Thyroid gland (tissue), 4 donors: ENCODE results near the gene ZBTB37. TPM values are rescaled to one million over a fixed set of nuclear protein-coding genes. Genes with fewer than 3 reads are reported as not detected.
"Not testable (repeated sequence)": the region's sequence is repeated elsewhere in the genome, so short reads cannot be mapped to it uniquely, and the experiment has no call there.

Experiments used
- DNase-seq, 2 donors: peaks; one replicate each; pipeline ENCODE4 v3.0.0-alpha.2; 2019
- H3K27ac ChIP-seq, 3 donors: fragments of 200-600 bp; sonication (generic); 1 replicate in 2 of 3; 2 replicates in 1 of 3; pipeline ENCODE4 v1.5.1; 2016 to 2019; ENCODE audit warnings: mild to moderate bottlenecking in 1 of 3, moderate library complexity in 1 of 3
- H3K27me3 ChIP-seq: fragments of 200-600 bp; sonication (generic); one replicate; pipeline ENCODE4 v1.5.1; 2019
- H3K36me3 ChIP-seq, 2 donors: fragments of 200-600 bp; sonication (generic); one replicate each; pipeline ENCODE4 v1.5.1; 2016 to 2019
- H3K4me1 ChIP-seq, 2 donors: fragments of 200-600 bp; sonication (generic); one replicate each; pipeline ENCODE4 v1.5.1; 2017 to 2019
- H3K4me3 ChIP-seq, 3 donors: fragments of 200-600 bp; sonication (generic); replicated peaks in 1 of 3; 1 replicate in 2 of 3; 2 replicates in 1 of 3; pipeline ENCODE4 v1.5.1; 2016; ENCODE audit warnings: mild to moderate bottlenecking in 1 of 3
- H3K9me3 ChIP-seq: fragments of 200-600 bp; sonication (generic); one replicate; pipeline ENCODE4 v1.5.1; 2017
- POLR2A ChIP-seq, 2 donors: fragments of 450-650 bp; IDR thresholded peaks; one replicate each; pipeline ENCODE4 v1.6.1; 2017; ENCODE audit warnings: antibody characterized with exemption in 2 of 2, mild to moderate bottlenecking in 2 of 2, moderate library complexity in 1 of 2
- WGBS, 2 donors: methylation state at CpG; one replicate each; pipeline ENCODE4 v1.1.5; 2017; 5-methylcytosine and 5-hydroxymethylcytosine counted together
- intact Hi-C: fragments of 100-400 bp; cut with DNase I; formaldehyde crosslinking; loops from one replicate; pipeline ENCODE4 v1.15.1; 2023
- total RNA-seq, 4 donors: library from RNA; depleted of rRNA; stranded (reverse); fragments of >200 nt; gene quantifications; one replicate each; pipeline ENCODE4 v1.2.3, GENCODE V29; 2016
- TF ChIP-seq, protein P1 (sequence below), 6 experiments: fragments of 200-600 bp in 3 of 6; fragments of 450-650 bp in 3 of 6; sonication (generic) in 3 of 6; IDR thresholded peaks; one replicate each; pipeline ENCODE4 v1.5.1; 2016 to 2019; ENCODE audit warnings: antibody characterized with exemption in 6 of 6, mild to moderate bottlenecking in 2 of 6, inconsistent platforms in 1 of 6, moderate library complexity in 1 of 6

Gene ZBTB37
- total RNA-seq, 4 donors from 2014 or later, result 14.6 to 24.4 (median 17.3) TPM

- Histone ChIP-seq H3K9me3 (no peaks in the 10 kb centered on the region), H3K36me3 (no peaks in the 10 kb centered on the region), H3K27ac (no peak within 1 kb of the TSS), H3K4me3 (no peak within 1 kb of the TSS), H3K4me1 (peaks cover 0 to 8% of the 10 kb centered on the region in 2 donors), H3K27me3 (no peaks in the 10 kb centered on the region)
- DNase-seq, result no peak
- intact Hi-C loops, result no loop called here
- 82 to 100% methylated on average over 3 of the region's 3 CpGs for WGBS, 2 donors
- TF ChIP-seq, protein P1, sequence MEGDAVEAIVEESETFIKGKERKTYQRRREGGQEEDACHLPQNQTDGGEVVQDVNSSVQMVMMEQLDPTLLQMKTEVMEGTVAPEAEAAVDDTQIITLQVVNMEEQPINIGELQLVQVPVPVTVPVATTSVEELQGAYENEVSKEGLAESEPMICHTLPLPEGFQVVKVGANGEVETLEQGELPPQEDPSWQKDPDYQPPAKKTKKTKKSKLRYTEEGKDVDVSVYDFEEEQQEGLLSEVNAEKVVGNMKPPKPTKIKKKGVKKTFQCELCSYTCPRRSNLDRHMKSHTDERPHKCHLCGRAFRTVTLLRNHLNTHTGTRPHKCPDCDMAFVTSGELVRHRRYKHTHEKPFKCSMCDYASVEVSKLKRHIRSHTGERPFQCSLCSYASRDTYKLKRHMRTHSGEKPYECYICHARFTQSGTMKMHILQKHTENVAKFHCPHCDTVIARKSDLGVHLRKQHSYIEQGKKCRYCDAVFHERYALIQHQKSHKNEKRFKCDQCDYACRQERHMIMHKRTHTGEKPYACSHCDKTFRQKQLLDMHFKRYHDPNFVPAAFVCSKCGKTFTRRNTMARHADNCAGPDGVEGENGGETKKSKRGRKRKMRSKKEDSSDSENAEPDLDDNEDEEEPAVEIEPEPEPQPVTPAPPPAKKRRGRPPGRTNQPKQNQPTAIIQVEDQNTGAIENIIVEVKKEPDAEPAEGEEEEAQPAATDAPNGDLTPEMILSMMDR (IDR thresholded peaks at IDR 0.05), result no peak
- TF ChIP-seq POLR2A (IDR thresholded peaks at IDR 0.05), result no peak
Measured at GRCh38 chr1:173917149-173917548, 49.0 kb downstream of the ZBTB37 start, which contains the start of gene SERPINC1. Gene SERPINC1, minus strand, starts transcription at chr1:173917327. Its CDS starts 68 bp downstream, at chr1:173917259.

- no peaks in the 10 kb centered on the region for H3K36me3 ChIP-seq
- no peaks in the 10 kb centered on the region for H3K9me3 ChIP-seq
- WGBS, 2 donors, result 51 to 59% methylated on average over 12 of the region's 12 CpGs
- DNase-seq, result peak; percentile 40 to 50
- no peak overlapping the region for H3K27ac ChIP-seq
- H3K27me3 ChIP-seq, result no peaks in the 10 kb centered on the region
- peaks cover 0 to 8% of the 10 kb centered on the region in 2 donors for H3K4me1 ChIP-seq
- TF ChIP-seq, protein P1 (IDR thresholded peaks at IDR 0.05), result no peak
- TF ChIP-seq POLR2A (IDR thresholded peaks at IDR 0.05), result no peak
- H3K4me3 ChIP-seq, result no peak overlapping the region
- intact Hi-C loops, result no loop called here
Measured at GRCh38 chr1:173917635-173918493, 49.7 kb downstream of the ZBTB37 start.

GRCh38 chr1:173920861-173921260 is 52.7 kb downstream of the ZBTB37 start:
- intact Hi-C loops, result no loop called here
- H3K9me3 ChIP-seq, result no peaks in the 10 kb centered on the region
- no peak overlapping the region for H3K4me3 ChIP-seq
- H3K4me1 ChIP-seq, result peaks cover 9 to 14% of the 10 kb centered on the region in 2 donors
- WGBS, 2 donors, result 94 to 95% methylated on average over 5 of the region's 5 CpGs
- TF ChIP-seq POLR2A (IDR thresholded peaks at IDR 0.05), result no peak
- TF ChIP-seq, protein P1 (IDR thresholded peaks at IDR 0.05), result no peak
- H3K27me3 ChIP-seq, result no peaks in the 10 kb centered on the region
- DNase-seq, result no peak
- H3K36me3 ChIP-seq, result no peaks in the 10 kb centered on the region
- no peak overlapping the region for H3K27ac ChIP-seq

- H3K27ac ChIP-seq, result no peak overlapping the region
- TF ChIP-seq, protein P1 (IDR thresholded peaks at IDR 0.05), result no peak
- no peak for TF ChIP-seq POLR2A (IDR thresholded peaks at IDR 0.05)
- no peaks in the 10 kb centered on the region for H3K27me3 ChIP-seq
- no peaks in the 10 kb centered on the region for H3K9me3 ChIP-seq
- WGBS, 2 donors, result 95 to 96% methylated on average over 8 of the region's 8 CpGs
- H3K4me1 ChIP-seq, result peaks cover 9 to 10% of the 10 kb centered on the region in 2 donors
- H3K4me3 ChIP-seq, result no peak overlapping the region
- no peak for DNase-seq
- no peaks in the 10 kb centered on the region for H3K36me3 ChIP-seq
- intact Hi-C loops, result no loop called here
Measured at GRCh38 chr1:173925306-173926242, 57.4 kb downstream of the ZBTB37 start.

DNA sequence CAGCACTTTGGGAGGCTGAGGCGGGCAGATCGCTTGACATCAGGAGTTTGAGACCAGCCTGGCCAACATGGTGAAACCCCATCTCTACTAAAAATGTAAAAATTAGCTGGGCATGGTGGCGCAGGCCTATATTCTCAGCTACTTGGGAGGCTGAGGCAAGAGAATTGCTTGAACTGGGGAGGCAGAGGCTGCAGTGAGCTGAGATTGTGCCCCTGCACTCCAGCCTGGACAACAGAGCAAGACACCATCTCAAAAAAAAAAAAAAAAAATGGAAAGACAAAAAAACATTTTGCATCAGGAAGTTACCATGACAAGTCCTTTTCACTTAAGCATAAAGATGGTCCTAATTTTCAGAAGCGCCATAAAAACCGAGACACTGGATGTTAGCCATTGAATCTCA is 62.4 kb downstream of the ZBTB37 start:
- 94 to 95% methylated on average over 5 of the region's 5 CpGs for WGBS, 2 donors
- H3K9me3 ChIP-seq, H3K27me3 ChIP-seq, DNase-seq, H3K4me3 ChIP-seq, H3K4me1 ChIP-seq, intact Hi-C loops, H3K27ac ChIP-seq, H3K36me3 ChIP-seq: not testable (repeated sequence)
